Neural cell (in vitro differentiated cells): ENCODE data around the gene PTPN9.

Source experiments
- EP300 ChIP-seq: fragments of 450-650 bp; conservative IDR thresholded peaks from 2 replicates; pipeline ENCODE4 v1.6.1; 2014; ENCODE audit warnings: antibody characterized with exemption, mild to moderate bottlenecking, moderate library complexity; ENCODE audit not compliant: poor library complexity, severe bottlenecking
- EZH2 ChIP-seq: fragments of 200-600, 300-800 bp; shearing (Covaris generic), sonication (generic); IDR thresholded peaks from 2 replicates; pipeline ENCODE4 v1.6.1; 2014; ENCODE audit warnings: antibody characterized with exemption, low read length, borderline replicate concordance, mild to moderate bottlenecking; ENCODE audit not compliant: insufficient read depth, poor library complexity, severe bottlenecking
- POLR2AphosphoS5 ChIP-seq: IDR thresholded peaks from 2 replicates; pipeline ENCODE4 v1.6.1; 2012
- TAF1 ChIP-seq: IDR thresholded peaks from 2 replicates; pipeline ENCODE4 v1.6.1; 2012; ENCODE audit warnings: low read depth
- TF ChIP-seq, protein P1 (sequence below): fragments of 450-650 bp; IDR thresholded peaks from 2 replicates; pipeline ENCODE4 v1.5.1; 2014; ENCODE audit warnings: antibody characterized with exemption, mild to moderate bottlenecking, moderate library complexity; ENCODE audit not compliant: poor library complexity, severe bottlenecking
- TF ChIP-seq, protein P2 (sequence below): IDR thresholded peaks from 2 replicates; pipeline ENCODE4 v1.6.1; 2012; ENCODE audit warnings: borderline replicate concordance

- TF ChIP-seq EP300 (no peak), EZH2 (no peak), POLR2AphosphoS5 (no peak), TAF1 (no peak)
- TF ChIP-seq, protein P1, sequence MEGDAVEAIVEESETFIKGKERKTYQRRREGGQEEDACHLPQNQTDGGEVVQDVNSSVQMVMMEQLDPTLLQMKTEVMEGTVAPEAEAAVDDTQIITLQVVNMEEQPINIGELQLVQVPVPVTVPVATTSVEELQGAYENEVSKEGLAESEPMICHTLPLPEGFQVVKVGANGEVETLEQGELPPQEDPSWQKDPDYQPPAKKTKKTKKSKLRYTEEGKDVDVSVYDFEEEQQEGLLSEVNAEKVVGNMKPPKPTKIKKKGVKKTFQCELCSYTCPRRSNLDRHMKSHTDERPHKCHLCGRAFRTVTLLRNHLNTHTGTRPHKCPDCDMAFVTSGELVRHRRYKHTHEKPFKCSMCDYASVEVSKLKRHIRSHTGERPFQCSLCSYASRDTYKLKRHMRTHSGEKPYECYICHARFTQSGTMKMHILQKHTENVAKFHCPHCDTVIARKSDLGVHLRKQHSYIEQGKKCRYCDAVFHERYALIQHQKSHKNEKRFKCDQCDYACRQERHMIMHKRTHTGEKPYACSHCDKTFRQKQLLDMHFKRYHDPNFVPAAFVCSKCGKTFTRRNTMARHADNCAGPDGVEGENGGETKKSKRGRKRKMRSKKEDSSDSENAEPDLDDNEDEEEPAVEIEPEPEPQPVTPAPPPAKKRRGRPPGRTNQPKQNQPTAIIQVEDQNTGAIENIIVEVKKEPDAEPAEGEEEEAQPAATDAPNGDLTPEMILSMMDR, result no peak
- TF ChIP-seq, protein P2, sequence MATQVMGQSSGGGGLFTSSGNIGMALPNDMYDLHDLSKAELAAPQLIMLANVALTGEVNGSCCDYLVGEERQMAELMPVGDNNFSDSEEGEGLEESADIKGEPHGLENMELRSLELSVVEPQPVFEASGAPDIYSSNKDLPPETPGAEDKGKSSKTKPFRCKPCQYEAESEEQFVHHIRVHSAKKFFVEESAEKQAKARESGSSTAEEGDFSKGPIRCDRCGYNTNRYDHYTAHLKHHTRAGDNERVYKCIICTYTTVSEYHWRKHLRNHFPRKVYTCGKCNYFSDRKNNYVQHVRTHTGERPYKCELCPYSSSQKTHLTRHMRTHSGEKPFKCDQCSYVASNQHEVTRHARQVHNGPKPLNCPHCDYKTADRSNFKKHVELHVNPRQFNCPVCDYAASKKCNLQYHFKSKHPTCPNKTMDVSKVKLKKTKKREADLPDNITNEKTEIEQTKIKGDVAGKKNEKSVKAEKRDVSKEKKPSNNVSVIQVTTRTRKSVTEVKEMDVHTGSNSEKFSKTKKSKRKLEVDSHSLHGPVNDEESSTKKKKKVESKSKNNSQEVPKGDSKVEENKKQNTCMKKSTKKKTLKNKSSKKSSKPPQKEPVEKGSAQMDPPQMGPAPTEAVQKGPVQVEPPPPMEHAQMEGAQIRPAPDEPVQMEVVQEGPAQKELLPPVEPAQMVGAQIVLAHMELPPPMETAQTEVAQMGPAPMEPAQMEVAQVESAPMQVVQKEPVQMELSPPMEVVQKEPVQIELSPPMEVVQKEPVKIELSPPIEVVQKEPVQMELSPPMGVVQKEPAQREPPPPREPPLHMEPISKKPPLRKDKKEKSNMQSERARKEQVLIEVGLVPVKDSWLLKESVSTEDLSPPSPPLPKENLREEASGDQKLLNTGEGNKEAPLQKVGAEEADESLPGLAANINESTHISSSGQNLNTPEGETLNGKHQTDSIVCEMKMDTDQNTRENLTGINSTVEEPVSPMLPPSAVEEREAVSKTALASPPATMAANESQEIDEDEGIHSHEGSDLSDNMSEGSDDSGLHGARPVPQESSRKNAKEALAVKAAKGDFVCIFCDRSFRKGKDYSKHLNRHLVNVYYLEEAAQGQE, result no peak
These were observed 142.2 kb downstream of the PTPN9 start for GRCh38 chr15:75436881-75437280.
